SK-N-SH (cell line): ENCODE data around the gene ZGRF1.

Experiments used
- EZH2phosphoT487 ChIP-seq: fragments of 200-600 bp; sonication (generic); IDR thresholded peaks from 2 replicates; pipeline ENCODE4 v1.6.1; 2017; ENCODE audit warnings: low read depth, mixed run types, mild to moderate bottlenecking, antibody characterized with exemption, moderate library complexity, borderline replicate concordance
- GABPA ChIP-seq: IDR thresholded peaks from 2 replicates; pipeline ENCODE4 v1.4.0; 2012; ENCODE audit warnings: low read depth, mild to moderate bottlenecking
- RCOR1 ChIP-seq: fragments of 150-350 bp; IDR thresholded peaks from 2 replicates; pipeline ENCODE4 v1.6.1; 2017; ENCODE audit warnings: antibody characterized with exemption, low read length
- SMC3 ChIP-seq: IDR thresholded peaks from 2 replicates; pipeline ENCODE4 v1.6.1; 2012; ENCODE audit warnings: low read depth, low read length, improper control_type of control experiment
- TAF1 ChIP-seq: IDR thresholded peaks from 2 replicates; pipeline ENCODE4 v1.6.1; 2012; ENCODE audit warnings: low read depth, mild to moderate bottlenecking, low read length, moderate library complexity, borderline replicate concordance
- TEAD4 ChIP-seq: IDR thresholded peaks from 2 replicates; pipeline ENCODE4 v1.4.0; 2012; ENCODE audit warnings: mild to moderate bottlenecking, borderline replicate concordance; ENCODE audit not compliant: insufficient read depth
- TF ChIP-seq, protein P1 (sequence below): fragments of 200-600 bp; sonication (generic); IDR thresholded peaks from 2 replicates; pipeline ENCODE4 v1.6.1; 2017; ENCODE audit warnings: antibody characterized with exemption, mild to moderate bottlenecking, moderate library complexity

DNA sequence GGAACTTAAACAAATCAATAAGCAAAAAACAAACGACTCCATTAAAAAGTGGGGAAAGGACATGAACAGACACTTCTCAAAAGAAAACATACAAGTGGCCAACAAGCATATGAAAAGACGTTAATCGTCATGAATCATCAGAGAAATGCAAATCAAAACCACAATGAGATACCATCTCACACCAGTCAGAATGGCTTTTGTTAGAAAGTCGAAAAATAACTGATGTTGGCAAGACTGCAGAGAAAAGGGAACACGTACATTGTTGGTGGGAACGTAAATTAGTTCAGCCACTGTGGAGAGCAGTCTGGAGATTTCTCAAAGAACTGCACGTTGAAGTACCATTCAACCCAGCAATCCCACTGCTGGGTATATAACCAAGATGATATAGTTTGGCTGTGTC lies 144.4 kb downstream of the ZGRF1 start:
- TF ChIP-seq EZH2phosphoT487 (no peak), TAF1 (no peak), RCOR1 (no peak), GABPA (no peak), TEAD4 (no peak), SMC3 (no peak)
- TF ChIP-seq, protein P1, sequence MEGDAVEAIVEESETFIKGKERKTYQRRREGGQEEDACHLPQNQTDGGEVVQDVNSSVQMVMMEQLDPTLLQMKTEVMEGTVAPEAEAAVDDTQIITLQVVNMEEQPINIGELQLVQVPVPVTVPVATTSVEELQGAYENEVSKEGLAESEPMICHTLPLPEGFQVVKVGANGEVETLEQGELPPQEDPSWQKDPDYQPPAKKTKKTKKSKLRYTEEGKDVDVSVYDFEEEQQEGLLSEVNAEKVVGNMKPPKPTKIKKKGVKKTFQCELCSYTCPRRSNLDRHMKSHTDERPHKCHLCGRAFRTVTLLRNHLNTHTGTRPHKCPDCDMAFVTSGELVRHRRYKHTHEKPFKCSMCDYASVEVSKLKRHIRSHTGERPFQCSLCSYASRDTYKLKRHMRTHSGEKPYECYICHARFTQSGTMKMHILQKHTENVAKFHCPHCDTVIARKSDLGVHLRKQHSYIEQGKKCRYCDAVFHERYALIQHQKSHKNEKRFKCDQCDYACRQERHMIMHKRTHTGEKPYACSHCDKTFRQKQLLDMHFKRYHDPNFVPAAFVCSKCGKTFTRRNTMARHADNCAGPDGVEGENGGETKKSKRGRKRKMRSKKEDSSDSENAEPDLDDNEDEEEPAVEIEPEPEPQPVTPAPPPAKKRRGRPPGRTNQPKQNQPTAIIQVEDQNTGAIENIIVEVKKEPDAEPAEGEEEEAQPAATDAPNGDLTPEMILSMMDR: no peak
